ENCODE data around the gene ZSCAN10. TPM values are rescaled to one million over a fixed set of nuclear protein-coding genes. Genes with fewer than 3 reads are reported as not detected.

Gene ZSCAN10
- total and polyA plus RNA-seq, 7 donors = not detected

Small RNAs within 50 kb of the gene (small RNA-seq; reads per million reads assigned to genes)
- gene RNU1-22P = 0 to 0.11 (median 0) reads per million in 3 donors

Other genes with a start within 250 kb of the ZSCAN10 start
- not detected for gene PRSS22, start 241.1 kb downstream of the ZSCAN10 start, total RNA-seq
- 10 to 100 TPM in 1 of 3 donors, not detected in 2; 20.8 TPM for gene PRSS22, start 241.1 kb downstream of the ZSCAN10 start, polyA plus RNA-seq
- 10 to 100 TPM; 33.6 to 64.2 (median 55.8) TPM for gene FLYWCH2, start 216.1 kb downstream of the ZSCAN10 start, total RNA-seq
- 10 to 100 TPM; 27.5 to 43.2 (median 30.7) TPM for gene FLYWCH2, start 216.1 kb downstream of the ZSCAN10 start, polyA plus RNA-seq
- 10 to 100 TPM; 28.6 to 51.5 (median 33.2) TPM for gene FLYWCH1, start 187.4 kb downstream of the ZSCAN10 start, total RNA-seq
- 10 to 100 TPM in 1 of 3 donors, 1 to 10 TPM in 2; 6.9 to 19.5 (median 7.2) TPM for gene FLYWCH1, start 187.4 kb downstream of the ZSCAN10 start, polyA plus RNA-seq
- gene KREMEN2, start 135.0 kb downstream of the ZSCAN10 start, total RNA-seq = not detected
- gene KREMEN2, start 135.0 kb downstream of the ZSCAN10 start, polyA plus RNA-seq = 1 to 10 TPM; 1.0 to 1.8 (median 1.6) TPM
- gene PAQR4, start 129.9 kb downstream of the ZSCAN10 start, total RNA-seq = 1 to 10 TPM in 2 of 4 donors, under 1 TPM in 2; 0.83 to 3.6 (median 1.0) TPM
- gene PAQR4, start 129.9 kb downstream of the ZSCAN10 start, polyA plus RNA-seq = 10 to 100 TPM in 1 of 3 donors, 1 to 10 TPM in 2; 3.6 to 22.1 (median 3.9) TPM
- gene PKMYT1, start 118.8 kb downstream of the ZSCAN10 start, total RNA-seq = under 1 TPM in 1 of 4 donors, not detected in 3; 0.95 TPM
- gene PKMYT1, start 118.8 kb downstream of the ZSCAN10 start, polyA plus RNA-seq = 10 to 100 TPM in 1 of 3 donors, 1 to 10 TPM in 2; 1.6 to 33.1 (median 4.2) TPM
- not detected for gene CLDN9, start 86.4 kb downstream of the ZSCAN10 start, total RNA-seq
- gene CLDN9, start 86.4 kb downstream of the ZSCAN10 start, polyA plus RNA-seq = under 1 TPM in 1 of 3 donors, not detected in 2; 0.28 TPM
- not detected for gene CLDN6, start 81.1 kb downstream of the ZSCAN10 start, total RNA-seq
- not detected for gene CLDN6, start 81.1 kb downstream of the ZSCAN10 start, polyA plus RNA-seq
- 10 to 100 TPM in 3 of 4 donors, 1 to 10 TPM in 1; 6.1 to 78.2 (median 12.7) TPM for gene TNFRSF12A, start 78.9 kb downstream of the ZSCAN10 start, total RNA-seq
- gene TNFRSF12A, start 78.9 kb downstream of the ZSCAN10 start, polyA plus RNA-seq = 10 to 100 TPM in 1 of 3 donors, 1 to 10 TPM in 2; 6.6 to 16.3 (median 7.9) TPM
- gene HCFC1R1, start 75.4 kb downstream of the ZSCAN10 start, total RNA-seq = 10 to 100 TPM; 23.1 to 77.3 (median 32.2) TPM
- 10 to 100 TPM; 52.9 to 82.5 (median 53.1) TPM for gene HCFC1R1, start 75.4 kb downstream of the ZSCAN10 start, polyA plus RNA-seq
- 10 to 100 TPM in 3 of 4 donors, 1 to 10 TPM in 1; 8.6 to 15.8 (median 13.4) TPM for gene THOC6, start 75.3 kb downstream of the ZSCAN10 start, total RNA-seq
- 10 to 100 TPM; 16.8 to 35.8 (median 18.5) TPM for gene THOC6, start 75.3 kb downstream of the ZSCAN10 start, polyA plus RNA-seq
- gene BICDL2, start 62.4 kb downstream of the ZSCAN10 start, total RNA-seq = under 1 TPM in 2 of 4 donors, not detected in 2; 0.36 to 0.55 TPM
- gene BICDL2, start 62.4 kb downstream of the ZSCAN10 start, polyA plus RNA-seq = 10 to 100 TPM; 62.5 to 83.8 (median 74.9) TPM
- gene MMP25, start 52.7 kb downstream of the ZSCAN10 start, total RNA-seq = under 1 TPM in 3 of 4 donors, not detected in 1; under 0.01 to 0.41 (median 0.16) TPM
- gene MMP25, start 52.7 kb downstream of the ZSCAN10 start, polyA plus RNA-seq = 1 to 10 TPM; 1.8 to 3.7 (median 2.8) TPM
- 10 to 100 TPM in 3 of 4 donors, 1 to 10 TPM in 1; 8.6 to 27.1 (median 20.3) TPM for gene IL32, start 33.7 kb downstream of the ZSCAN10 start, total RNA-seq
- gene IL32, start 33.7 kb downstream of the ZSCAN10 start, polyA plus RNA-seq = 1,000 to 10,000 TPM in 1 of 3 donors, 100 to 1,000 TPM in 2; 464 to 2,189 (median 560) TPM
- gene ZNF205, start 13.3 kb upstream of the ZSCAN10 start, total RNA-seq = 10 to 100 TPM; 15.8 to 17.5 (median 16.7) TPM
- 10 to 100 TPM in 2 of 3 donors, 1 to 10 TPM in 1; 6.6 to 12.6 (median 10.9) TPM for gene ZNF205, start 13.3 kb upstream of the ZSCAN10 start, polyA plus RNA-seq
- gene ZNF213, start 35.7 kb upstream of the ZSCAN10 start, total RNA-seq = 10 to 100 TPM in 1 of 4 donors, 1 to 10 TPM in 3; 2.6 to 10.5 (median 5.0) TPM
- 10 to 100 TPM in 1 of 3 donors, 1 to 10 TPM in 2; 7.2 to 11.3 (median 7.2) TPM for gene ZNF213, start 35.7 kb upstream of the ZSCAN10 start, polyA plus RNA-seq
- gene OR1F1, start 88.9 kb upstream of the ZSCAN10 start, total RNA-seq = not detected
- not detected for gene OR1F1, start 88.9 kb upstream of the ZSCAN10 start, polyA plus RNA-seq
- gene ZNF200, start 135.9 kb upstream of the ZSCAN10 start, total RNA-seq = 1 to 10 TPM; 5.5 to 6.8 (median 6.2) TPM
- gene ZNF200, start 135.9 kb upstream of the ZSCAN10 start, polyA plus RNA-seq = 1 to 10 TPM; 2.8 to 4.9 (median 3.0) TPM
- gene MEFV, start 157.3 kb upstream of the ZSCAN10 start, total RNA-seq = 1 to 10 TPM; 1.2 to 2.9 (median 2.1) TPM
- gene MEFV, start 157.3 kb upstream of the ZSCAN10 start, polyA plus RNA-seq = under 1 TPM; 0.60 to 0.92 (median 0.85) TPM
- 10 to 100 TPM; 27.5 to 51.3 (median 33.4) TPM for gene ZNF263, start 184.2 kb upstream of the ZSCAN10 start, total RNA-seq
- gene ZNF263, start 184.2 kb upstream of the ZSCAN10 start, polyA plus RNA-seq = 10 to 100 TPM in 2 of 3 donors, 1 to 10 TPM in 1; 9.7 to 17.2 (median 15.0) TPM
- gene TIGD7, start 206.1 kb upstream of the ZSCAN10 start, total RNA-seq = 10 to 100 TPM in 1 of 4 donors, 1 to 10 TPM in 3; 3.5 to 12.8 (median 6.3) TPM
- 1 to 10 TPM; 1.2 to 4.2 (median 2.8) TPM for gene TIGD7, start 206.1 kb upstream of the ZSCAN10 start, polyA plus RNA-seq
- 10 to 100 TPM; 26.6 to 32.8 (median 27.7) TPM for gene ZNF75A, start 206.2 kb upstream of the ZSCAN10 start, total RNA-seq
- gene ZNF75A, start 206.2 kb upstream of the ZSCAN10 start, polyA plus RNA-seq = 10 to 100 TPM in 1 of 3 donors, 1 to 10 TPM in 2; 6.7 to 17.0 (median 9.6) TPM

Measured in sigmoid colon (tissue), 7 donors.